GM21515 (cell line): Measurements from ENCODE around the gene GNPAT.

Experiments
- ATAC-seq: cut with Tn5 transposase; IDR thresholded peaks from one replicate; pipeline ENCODE4 v1.9.1; 2021; ENCODE audit not compliant: unreplicated experiment

GNPAT gene

DNA sequence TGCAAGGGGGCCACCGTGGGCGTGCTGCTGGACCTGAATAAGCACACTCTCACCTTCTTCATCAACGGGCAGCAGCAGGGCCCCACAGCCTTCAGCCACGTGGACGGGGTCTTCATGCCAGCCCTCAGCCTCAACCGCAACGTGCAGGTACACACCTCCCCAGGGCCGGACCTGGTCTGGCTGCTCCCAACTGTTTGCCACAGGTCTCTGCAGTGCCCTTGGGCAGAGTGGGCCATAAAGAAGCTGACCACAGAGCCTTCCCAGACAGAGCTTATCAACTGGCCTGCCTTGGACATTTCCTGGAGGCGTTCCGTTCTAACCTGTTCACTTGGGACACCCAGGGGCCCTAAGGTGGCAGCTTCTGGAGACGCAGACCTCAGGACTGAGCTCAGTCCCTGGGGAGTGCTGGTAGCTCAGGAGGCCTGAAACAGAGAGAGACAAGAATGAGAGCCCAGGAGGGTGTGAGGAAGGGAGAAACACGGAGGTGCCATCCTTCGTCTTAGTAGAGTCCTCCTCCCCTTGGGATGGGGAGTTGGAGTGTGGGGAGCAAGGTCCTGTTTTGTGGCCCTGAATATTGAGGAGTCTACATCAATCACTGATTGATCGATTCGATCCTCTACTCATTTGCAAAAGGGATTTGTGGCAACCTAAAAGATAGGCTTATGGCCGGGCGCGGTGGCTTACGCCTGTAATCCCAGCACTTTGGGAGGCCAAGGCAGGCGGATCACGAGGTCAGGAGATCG, 27.0 kb upstream of the GNPAT start:
- ATAC-seq: no peak

- ATAC-seq: peak; percentile 28
Measured at GRCh38 chr1:231214918-231215680, 25.9 kb upstream of the GNPAT start.

DNA sequence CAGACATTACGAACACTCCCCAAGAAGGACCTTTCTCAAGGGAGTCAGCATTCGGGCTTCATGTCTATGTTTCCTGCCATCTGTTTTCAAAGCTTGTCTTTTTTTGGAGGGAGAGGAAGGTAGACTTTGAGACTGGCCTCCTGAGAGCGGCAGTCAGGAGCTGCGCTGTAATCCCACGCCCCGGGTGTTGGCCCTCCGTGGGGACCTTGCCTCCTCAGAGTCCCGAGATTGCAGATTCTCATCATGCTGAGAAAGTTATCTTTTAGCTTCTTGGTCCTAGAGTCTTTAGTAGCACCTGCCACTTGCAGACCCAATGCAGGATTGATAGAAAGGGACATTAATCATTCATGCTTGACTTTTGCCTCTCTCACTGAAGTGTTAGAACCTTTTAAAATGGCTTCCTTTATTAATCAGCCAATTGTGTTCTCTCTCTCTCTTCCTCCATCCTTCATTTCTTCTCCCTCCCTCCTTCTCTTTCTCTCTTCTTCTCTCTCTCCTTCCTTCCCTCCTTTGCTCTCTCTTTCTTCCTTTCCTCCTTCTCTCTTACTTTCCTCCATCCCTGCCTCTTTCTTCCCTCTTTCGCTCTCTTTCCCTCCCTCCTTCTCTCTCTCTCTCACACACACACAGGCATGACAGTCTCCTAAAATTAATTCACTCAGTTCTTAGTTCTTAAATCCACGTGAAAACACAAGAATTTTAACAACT, 25.2 kb upstream of the GNPAT start:
- peak; percentile 7 for ATAC-seq

- no peak for ATAC-seq
Measured at GRCh38 chr1:231216498-231216897, 24.5 kb upstream of the GNPAT start.

DNA sequence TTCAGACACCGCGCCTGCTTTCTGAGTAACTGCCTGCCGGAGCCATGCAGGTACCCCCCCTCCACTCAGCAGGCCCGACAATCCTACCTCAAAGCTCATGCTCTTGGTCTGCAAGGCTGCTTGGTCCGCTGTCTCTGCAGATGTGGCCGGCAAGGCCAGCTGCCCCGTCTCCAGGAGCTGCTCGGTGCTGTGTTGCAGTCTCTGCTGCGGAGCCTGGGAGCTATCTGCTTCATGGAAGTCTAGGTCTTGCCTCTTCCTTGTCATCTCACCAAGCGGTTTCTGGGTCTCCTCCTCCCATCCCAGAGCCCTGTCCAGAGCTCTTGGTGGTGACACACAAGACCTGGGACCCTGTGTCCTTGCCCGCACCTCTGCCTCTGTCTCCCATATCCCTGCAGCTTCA, 24.0 kb upstream of the GNPAT start:
- ATAC-seq: no peak

DNA sequence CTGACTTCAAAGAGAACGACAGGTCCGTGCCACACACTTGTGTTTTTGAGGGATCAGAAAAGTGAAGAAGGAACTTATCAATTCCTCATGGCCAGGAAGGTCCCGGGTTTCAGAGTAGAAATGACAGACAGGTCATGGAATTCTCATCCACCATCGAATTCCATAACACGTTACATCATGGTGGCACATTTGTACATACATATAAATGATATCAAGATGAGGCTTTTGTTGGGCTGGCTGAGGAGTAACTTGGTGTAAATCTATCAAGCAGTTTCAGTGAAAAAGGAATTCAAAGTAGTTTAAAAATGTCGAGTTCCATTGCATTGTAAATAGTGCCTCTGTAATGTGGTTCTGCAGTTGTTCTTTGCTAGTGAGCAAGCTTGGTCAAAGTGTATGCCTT, 22.9 kb upstream of the GNPAT start:
- no peak for ATAC-seq

- ATAC-seq: no peak
Measured at GRCh38 chr1:231219422-231220401, 21.3 kb upstream of the GNPAT start.

- no peak for ATAC-seq
Measured at GRCh38 chr1:231220801-231221200, 20.2 kb upstream of the GNPAT start.

GRCh38 chr1:231226156-231226555, 14.9 kb upstream of the GNPAT start:
- no peak for ATAC-seq

DNA sequence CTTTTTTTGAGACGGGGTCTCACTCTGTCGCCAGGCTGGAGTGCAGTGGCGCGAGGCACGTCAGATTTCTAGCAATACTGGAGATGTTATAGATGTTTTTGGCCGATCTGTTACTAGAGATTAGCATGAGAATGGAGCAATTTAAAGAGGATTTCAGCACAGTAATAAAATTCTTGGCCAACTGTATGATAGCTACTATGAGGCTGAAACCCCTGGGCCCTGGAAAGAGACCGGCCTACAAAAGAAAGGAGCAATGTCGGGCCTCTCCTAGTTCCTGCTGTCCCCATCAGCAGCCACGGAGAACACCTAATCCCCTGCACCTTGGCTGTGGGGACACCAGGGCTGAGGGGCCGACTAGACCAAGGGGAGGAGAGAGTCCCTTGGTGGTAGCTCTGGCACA, 9.5 kb upstream of the GNPAT start:
- no peak for ATAC-seq

- ATAC-seq: peak; percentile 70
Measured at GRCh38 chr1:231232870-231233734, 7.9 kb upstream of the GNPAT start.

- no peak for ATAC-seq
Measured at GRCh38 chr1:231233735-231234417, 7.1 kb upstream of the GNPAT start.

DNA sequence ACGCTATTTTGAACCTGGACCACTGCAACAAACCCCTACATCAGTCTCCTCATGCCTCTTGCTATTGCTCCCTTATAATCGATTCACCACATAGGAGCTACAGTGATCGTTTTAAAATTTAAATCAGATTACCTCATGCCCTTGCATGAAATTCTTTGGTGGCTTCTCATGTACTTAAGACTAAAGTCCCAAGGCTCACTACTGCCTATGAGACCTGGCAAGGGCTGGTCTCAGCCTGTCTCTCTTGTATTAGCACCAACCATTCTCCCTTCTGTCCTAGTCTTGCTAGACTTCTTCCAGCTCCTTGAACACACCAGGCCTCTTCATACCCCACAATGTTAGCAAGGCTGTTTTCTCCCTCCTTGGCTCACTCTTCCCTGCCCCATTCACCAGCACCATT, 6.5 kb upstream of the GNPAT start:
- no peak for ATAC-seq

GRCh38 chr1:231235526-231236207, 5.3 kb upstream of the GNPAT start:
- no peak for ATAC-seq

DNA sequence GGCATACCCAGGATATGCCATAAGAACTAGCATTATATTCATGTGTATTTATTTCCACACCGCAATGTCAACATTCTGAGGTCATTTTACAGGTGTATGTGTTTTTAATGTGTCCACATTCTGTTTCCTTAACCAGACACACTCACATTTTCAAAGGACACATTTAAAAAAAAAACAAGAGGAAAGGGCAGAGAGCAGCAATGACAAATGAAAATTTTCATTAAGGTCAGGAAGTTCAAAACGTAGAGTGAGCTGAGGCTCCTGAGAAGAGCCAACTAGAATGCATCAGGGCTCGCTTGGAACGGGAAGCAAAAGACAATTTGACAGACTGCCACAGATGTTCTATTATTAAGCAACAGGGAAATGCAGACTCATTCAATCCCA, 4.8 kb upstream of the GNPAT start:
- ATAC-seq: no peak

DNA sequence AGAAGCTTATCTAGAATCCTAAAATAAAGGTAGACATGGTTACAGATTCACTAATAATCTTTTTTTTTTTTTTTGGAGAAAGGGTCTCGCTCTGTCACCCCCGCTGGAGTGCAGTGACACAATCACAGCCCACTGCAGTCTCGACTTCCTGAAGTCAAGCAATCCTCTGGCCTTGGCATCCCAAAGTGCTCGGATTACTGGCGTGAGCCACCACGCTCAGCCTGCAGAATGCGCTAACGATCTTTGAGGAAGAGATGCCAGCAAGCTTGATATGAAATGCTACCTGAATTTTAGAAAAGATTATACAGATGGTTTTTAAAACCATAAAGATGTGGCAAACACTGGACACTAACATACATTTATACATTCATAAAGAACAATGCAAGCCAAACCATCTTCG, 4.1 kb upstream of the GNPAT start:
- no peak for ATAC-seq

DNA sequence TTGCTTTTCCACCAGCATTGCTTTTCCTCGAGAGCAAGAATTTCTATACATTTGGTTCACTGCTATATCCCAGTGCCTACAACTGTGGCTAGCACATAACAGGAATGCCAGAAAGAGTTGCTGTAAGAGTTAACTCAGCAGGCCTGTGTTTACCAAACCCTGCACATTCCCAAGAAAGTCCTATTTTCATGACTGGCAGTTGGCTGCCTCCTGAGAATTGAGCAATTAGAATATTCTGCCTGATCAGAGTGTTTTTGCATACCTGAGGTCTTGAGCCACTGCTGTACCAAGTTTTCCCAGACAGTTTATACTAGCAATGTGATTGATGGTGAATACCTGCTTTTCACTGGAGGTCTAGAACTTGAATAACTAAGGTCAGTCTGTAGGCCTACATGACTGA, 2.7 kb upstream of the GNPAT start:
- no peak for ATAC-seq

GRCh38 chr1:231240531-231240882, 505 bp upstream of the GNPAT start:
- peak; percentile 6 for ATAC-seq

DNA sequence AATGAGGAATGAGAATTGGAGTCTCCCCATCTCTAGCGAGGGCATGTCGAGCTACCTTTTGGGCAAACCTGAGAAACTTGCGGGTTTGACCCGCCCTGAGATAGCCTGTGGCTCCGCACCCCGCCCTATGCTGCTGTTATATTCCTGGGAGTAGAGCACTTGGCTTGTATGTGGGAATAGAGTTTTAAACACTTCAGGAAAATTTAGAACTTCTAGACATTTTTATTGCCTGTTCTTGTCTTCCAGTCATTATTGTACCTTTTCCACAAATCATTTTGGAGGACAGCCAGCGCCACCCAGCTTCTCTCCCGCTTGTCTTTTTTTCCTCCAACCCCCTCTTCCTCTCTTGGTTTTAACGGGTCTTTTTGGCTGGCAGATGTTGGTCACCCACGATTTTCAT, 738 bp downstream of the GNPAT start:
- ATAC-seq: peak; percentile 29
